Measurements from ENCODE around the gene DUSP7.

Gene DUSP7

GRCh38 chr3:52090933-52091468 is 34.6 kb upstream of the DUSP7 start:
- no peaks in the 10 kb centered on the region; the same call in 1 of the 2 replicates for H3K36me3 ChIP-seq (ENCODE audit: insufficient read depth, low read length)
- peaks cover 26% of the 10 kb centered on the region; the same call in 1 of the 2 replicates for H3K4me1 ChIP-seq (ENCODE audit: insufficient read depth, low read length)
- no peak overlapping the region for H3K9ac ChIP-seq (ENCODE audit: low read depth, low read length)
- no peaks in the 10 kb centered on the region for H3K9me3 ChIP-seq (ENCODE audit: control insufficient read depth, insufficient read depth, low read length)

DNA sequence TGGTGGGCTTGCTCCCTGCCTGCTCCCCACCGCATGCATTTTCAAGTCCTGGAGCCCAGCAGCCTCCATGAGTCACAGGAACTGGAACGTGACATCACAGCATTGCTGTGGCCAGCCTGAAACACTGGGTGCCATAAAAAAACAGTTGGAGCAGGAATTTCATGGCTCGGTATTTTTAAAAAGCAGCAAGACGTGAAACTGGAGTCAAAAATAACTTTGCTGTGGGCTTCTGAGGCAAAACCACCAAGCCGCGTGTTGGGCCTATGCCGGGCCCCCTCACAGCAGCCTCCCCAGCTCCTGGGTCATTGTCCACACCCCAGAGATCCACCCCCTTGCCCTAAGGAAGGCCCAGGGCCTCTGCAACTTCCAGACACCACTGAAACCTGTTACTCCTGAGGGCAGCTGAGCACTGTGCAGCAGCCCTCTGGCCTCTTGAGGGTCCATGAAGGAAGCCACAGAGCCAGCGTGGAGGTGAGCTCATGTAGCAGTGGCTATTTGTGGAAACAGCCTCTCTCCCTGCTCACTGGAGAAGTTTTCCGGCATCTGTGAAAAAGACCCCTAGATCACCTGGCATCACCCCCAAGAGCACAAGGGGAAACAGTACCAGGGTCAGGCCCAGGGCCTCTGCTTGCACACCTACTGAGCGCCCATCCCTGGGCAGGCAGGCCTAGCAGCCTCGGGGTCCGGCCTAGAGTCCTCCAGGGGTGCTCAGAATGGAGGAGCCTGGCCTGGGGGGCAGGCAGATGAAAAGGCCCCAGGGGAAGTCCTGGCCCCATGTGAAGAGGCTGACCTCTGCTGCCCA is 34.0 kb upstream of the DUSP7 start:
- no peak overlapping the region for H3K9ac ChIP-seq (ENCODE audit: low read depth, low read length)
- no peaks in the 10 kb centered on the region; the same call in 1 of the 2 replicates for H3K36me3 ChIP-seq (ENCODE audit: insufficient read depth, low read length)
- peaks cover 26% of the 10 kb centered on the region; the same call in 1 of the 2 replicates for H3K4me1 ChIP-seq (ENCODE audit: insufficient read depth, low read length)
- no peaks in the 10 kb centered on the region for H3K9me3 ChIP-seq (ENCODE audit: control insufficient read depth, insufficient read depth, low read length)

DNA sequence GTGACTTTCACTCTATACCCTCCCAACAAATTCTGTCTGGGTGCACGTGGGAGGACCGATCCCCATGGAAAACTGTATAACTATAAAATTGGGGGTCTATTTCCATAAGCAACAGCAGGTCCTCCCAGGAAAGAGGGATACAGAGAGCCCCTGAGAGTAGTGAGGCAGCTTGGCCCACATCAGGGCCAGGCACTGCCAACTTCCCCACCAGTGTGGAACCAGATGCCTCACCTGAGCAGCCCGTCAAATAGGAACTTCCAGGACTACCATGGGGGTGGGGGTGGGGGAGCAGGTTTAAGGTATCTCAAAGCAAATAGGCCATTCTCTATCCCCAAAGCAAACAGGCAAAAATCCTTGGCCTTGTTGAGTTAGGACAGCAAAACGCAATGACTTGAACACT is 33.3 kb upstream of the DUSP7 start:
- peaks cover 26% of the 10 kb centered on the region; the same call in 1 of the 2 replicates for H3K4me1 ChIP-seq (ENCODE audit: insufficient read depth, low read length)
- no peak overlapping the region for H3K9ac ChIP-seq (ENCODE audit: low read depth, low read length)
- H3K36me3 ChIP-seq (ENCODE audit: insufficient read depth, low read length): no peaks in the 10 kb centered on the region; the same call in 1 of the 2 replicates
- H3K9me3 ChIP-seq (ENCODE audit: control insufficient read depth, insufficient read depth, low read length): no peaks in the 10 kb centered on the region

DNA sequence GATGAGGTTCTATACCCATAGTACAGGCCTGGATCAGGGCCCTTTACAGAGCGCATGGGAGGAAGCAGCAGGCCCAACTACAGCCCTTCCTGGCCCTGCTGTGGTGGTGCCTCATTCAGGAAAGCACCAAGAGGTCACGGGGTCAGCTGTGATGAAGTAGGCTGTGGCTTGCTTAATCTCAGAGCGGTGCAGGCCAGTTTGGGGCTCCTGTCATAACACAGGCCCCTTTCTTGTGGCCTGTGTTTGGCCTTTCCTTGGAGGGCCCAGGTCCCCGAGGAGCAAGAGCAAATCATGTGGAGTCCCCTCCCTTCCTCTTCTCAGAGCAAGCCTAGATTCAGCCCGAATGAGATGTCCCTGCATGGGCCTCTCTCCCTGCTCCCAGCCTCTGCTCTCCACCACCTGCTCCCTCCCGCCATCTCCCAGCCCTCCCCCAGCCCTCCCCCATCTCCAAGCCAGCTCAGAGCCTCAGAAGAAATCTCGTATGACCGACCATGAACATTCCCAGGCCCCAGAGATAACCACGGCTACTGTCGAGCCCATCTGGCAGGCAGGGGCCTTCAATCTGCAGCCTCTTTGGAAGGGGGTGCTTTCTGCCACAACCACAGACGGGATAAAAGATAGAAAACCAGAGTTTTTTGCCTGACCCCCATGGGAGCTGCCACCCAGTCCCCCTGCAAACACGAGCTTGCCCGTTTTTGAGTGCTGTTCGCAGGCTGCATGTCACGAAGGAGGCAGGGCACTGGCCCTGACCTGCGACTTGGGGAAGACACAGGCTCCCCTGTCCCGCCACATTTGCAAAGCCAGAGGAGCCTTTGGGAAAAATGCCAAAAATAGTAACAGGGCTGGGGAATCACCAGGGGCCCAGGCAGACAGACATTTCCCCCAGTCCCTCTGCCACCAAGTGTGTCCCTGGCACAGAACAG is 32.3 kb upstream of the DUSP7 start:
- Histone ChIP-seq H3K36me3 (ENCODE audit: insufficient read depth, low read length) (no peaks in the 10 kb centered on the region; the same call in 1 of the 2 replicates), H3K4me1 (ENCODE audit: insufficient read depth, low read length) (peaks cover 26% of the 10 kb centered on the region; the same call in 1 of the 2 replicates), H3K9ac (ENCODE audit: low read depth, low read length) (no peak overlapping the region), H3K9me3 (ENCODE audit: control insufficient read depth, insufficient read depth, low read length) (no peaks in the 10 kb centered on the region)

DNA sequence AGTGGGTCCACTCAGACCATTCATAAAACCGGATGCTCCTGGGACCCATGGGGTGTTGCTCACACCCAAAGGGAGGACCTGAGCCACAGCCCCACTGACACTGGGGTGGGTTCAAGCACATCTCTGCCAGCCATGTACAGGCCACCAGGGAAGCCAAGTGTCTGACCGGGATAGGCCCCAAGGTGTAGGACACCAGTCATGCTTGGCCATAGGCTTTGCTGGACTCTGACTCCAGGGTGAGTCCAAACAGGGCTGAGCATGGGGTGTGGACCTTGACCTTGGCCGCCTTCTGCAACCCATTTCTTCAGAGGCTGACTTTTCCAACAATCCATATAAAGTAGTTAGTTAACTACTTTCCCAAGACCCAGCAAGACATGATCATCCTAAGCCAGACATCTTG is 31.4 kb upstream of the DUSP7 start:
- H3K4me1 ChIP-seq (ENCODE audit: insufficient read depth, low read length): peaks cover 26% of the 10 kb centered on the region; the same call in 1 of the 2 replicates
- no peaks in the 10 kb centered on the region; the same call in 1 of the 2 replicates for H3K36me3 ChIP-seq (ENCODE audit: insufficient read depth, low read length)
- H3K9ac ChIP-seq (ENCODE audit: low read depth, low read length): no peak overlapping the region
- no peaks in the 10 kb centered on the region for H3K9me3 ChIP-seq (ENCODE audit: control insufficient read depth, insufficient read depth, low read length)

DNA sequence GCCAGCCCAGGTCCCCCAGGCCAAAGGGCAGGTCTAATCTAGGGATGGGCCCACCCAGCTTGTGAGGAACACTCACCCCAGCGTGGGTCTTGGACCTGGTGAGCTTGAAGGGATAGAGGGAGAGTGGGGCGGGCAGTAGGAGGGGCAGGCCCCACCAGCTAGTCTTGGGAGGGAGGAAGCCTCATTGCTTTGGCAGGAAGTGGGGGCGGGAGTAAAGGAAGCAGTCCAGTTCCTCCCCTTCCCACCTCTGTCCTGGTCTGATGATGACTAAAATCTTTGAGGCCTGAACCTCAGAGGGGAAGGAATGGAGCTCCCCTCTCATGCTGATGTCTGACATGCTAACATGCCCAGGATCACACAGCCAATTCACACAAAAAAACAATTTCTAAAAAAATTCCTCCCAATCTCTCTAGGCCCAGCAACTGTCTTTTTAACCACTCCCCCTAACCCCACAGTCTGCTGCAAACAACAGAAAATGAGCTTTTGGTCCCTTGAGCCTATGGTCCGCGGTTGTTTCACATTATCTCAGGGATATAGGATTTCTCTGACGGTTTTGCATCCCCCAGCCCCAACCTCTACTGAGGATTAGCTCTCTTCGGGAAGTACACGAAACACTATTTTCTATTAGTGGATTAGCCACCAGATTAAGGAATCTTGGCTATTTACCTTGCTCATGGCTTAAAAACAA is 30.7 kb upstream of the DUSP7 start:
- Histone ChIP-seq H3K36me3 (ENCODE audit: insufficient read depth, low read length) (no peaks in the 10 kb centered on the region; the same call in 1 of the 2 replicates), H3K9ac (ENCODE audit: low read depth, low read length) (no peak overlapping the region), H3K9me3 (ENCODE audit: control insufficient read depth, insufficient read depth, low read length) (no peaks in the 10 kb centered on the region), H3K4me1 (ENCODE audit: insufficient read depth, low read length) (peaks cover 26% of the 10 kb centered on the region; the same call in 1 of the 2 replicates)

DNA sequence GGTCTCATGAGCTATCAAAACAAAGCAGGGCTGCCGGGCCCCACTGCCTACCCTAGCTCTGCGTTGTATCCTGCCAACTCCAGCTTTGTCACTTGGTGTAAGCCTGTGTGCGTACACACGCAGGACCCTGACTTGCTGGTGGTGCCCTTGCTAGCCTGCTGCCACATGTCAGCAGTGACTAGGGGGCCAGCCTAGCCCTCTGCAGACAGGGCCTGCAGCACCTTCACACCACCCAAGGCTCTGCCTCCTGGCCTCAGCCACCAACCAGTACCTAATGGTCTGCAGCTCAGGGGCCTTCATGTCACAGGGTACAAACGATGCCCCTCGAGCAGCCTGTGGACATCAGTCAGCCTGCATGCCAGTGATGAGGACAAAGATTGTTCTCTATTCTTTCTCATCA is 30.1 kb upstream of the DUSP7 start:
- Histone ChIP-seq H3K9ac (ENCODE audit: low read depth, low read length) (no peak overlapping the region), H3K9me3 (ENCODE audit: control insufficient read depth, insufficient read depth, low read length) (no peaks in the 10 kb centered on the region), H3K4me1 (ENCODE audit: insufficient read depth, low read length) (peaks cover 24% of the 10 kb centered on the region; the same call in 1 of the 2 replicates), H3K36me3 (ENCODE audit: insufficient read depth, low read length) (no peaks in the 10 kb centered on the region)

DNA sequence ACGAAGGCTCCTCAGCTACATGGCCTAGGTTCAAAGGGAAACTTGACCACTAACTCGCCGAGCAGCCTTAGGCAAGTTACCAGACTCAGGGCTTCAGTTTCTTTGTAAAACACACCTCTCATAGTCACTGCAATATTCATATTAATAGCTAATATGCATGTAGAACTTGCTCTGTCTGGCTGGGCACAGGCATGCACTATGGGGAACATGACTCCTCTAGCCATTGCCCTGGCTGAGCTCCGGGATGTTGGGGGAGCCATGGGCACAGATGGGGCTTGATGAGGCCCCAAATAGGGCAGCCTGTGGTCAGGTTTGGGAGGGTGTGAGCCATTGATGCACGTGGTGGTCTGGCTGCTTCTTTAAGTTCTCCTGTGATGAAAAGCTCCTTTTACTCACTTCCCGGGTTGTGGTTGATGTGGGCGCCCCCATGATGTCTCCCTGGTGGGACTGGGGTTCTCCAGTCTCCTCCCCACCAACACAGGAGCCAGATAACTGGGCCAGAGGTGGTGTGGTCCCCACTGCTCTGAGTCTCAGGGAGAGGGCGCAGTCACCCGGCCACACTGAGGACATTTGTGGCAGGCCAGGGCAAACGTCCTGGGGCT is 29.4 kb upstream of the DUSP7 start:
- H3K9ac ChIP-seq (ENCODE audit: low read depth, low read length): no peak overlapping the region
- no peaks in the 10 kb centered on the region for H3K36me3 ChIP-seq (ENCODE audit: insufficient read depth, low read length)
- no peaks in the 10 kb centered on the region for H3K9me3 ChIP-seq (ENCODE audit: control insufficient read depth, insufficient read depth, low read length)
- peaks cover 20% of the 10 kb centered on the region; the same call in 1 of the 2 replicates for H3K4me1 ChIP-seq (ENCODE audit: insufficient read depth, low read length)

- peaks cover 13% of the 10 kb centered on the region; the same call in 1 of the 2 replicates for H3K4me1 ChIP-seq (ENCODE audit: insufficient read depth, low read length)
- no peak overlapping the region for H3K9ac ChIP-seq (ENCODE audit: low read depth, low read length)
- H3K9me3 ChIP-seq (ENCODE audit: control insufficient read depth, insufficient read depth, low read length): no peaks in the 10 kb centered on the region
- H3K36me3 ChIP-seq (ENCODE audit: insufficient read depth, low read length): no peaks in the 10 kb centered on the region
These were observed 28.7 kb upstream of the DUSP7 start for GRCh38 chr3:52084954-52085680.

GRCh38 chr3:52084216-52084945 is 28.0 kb upstream of the DUSP7 start:
- Histone ChIP-seq H3K9ac (ENCODE audit: low read depth, low read length) (no peak overlapping the region), H3K4me1 (ENCODE audit: insufficient read depth, low read length) (peaks cover 6% of the 10 kb centered on the region; the same call in 1 of the 2 replicates), H3K36me3 (ENCODE audit: insufficient read depth, low read length) (no peaks in the 10 kb centered on the region), H3K9me3 (ENCODE audit: control insufficient read depth, insufficient read depth, low read length) (no peaks in the 10 kb centered on the region)

- Histone ChIP-seq H3K9me3 (ENCODE audit: control insufficient read depth, insufficient read depth, low read length) (no peaks in the 10 kb centered on the region), H3K4me1 (ENCODE audit: insufficient read depth, low read length) (no peaks in the 10 kb centered on the region), H3K36me3 (ENCODE audit: insufficient read depth, low read length) (no peaks in the 10 kb centered on the region), H3K9ac (ENCODE audit: low read depth, low read length) (no peak overlapping the region)
These were observed 27.3 kb upstream of the DUSP7 start for GRCh38 chr3:52083556-52084087.

- Histone ChIP-seq H3K4me1 (ENCODE audit: insufficient read depth, low read length) (no peaks in the 10 kb centered on the region), H3K36me3 (ENCODE audit: insufficient read depth, low read length) (no peaks in the 10 kb centered on the region), H3K9me3 (ENCODE audit: control insufficient read depth, insufficient read depth, low read length) (no peaks in the 10 kb centered on the region), H3K9ac (ENCODE audit: low read depth, low read length) (no peak overlapping the region)
These were observed 26.6 kb upstream of the DUSP7 start for GRCh38 chr3:52082951-52083350.

Data from ES-I3 (cell line).